ENCODE data around the gene OTOGL. TPM values are rescaled to one million over a fixed set of nuclear protein-coding genes. Genes with fewer than 3 reads are reported as not detected.

The OTOGL gene
- total RNA-seq, 1 donor from 2014 or later, result 0.21 TPM

DNA sequence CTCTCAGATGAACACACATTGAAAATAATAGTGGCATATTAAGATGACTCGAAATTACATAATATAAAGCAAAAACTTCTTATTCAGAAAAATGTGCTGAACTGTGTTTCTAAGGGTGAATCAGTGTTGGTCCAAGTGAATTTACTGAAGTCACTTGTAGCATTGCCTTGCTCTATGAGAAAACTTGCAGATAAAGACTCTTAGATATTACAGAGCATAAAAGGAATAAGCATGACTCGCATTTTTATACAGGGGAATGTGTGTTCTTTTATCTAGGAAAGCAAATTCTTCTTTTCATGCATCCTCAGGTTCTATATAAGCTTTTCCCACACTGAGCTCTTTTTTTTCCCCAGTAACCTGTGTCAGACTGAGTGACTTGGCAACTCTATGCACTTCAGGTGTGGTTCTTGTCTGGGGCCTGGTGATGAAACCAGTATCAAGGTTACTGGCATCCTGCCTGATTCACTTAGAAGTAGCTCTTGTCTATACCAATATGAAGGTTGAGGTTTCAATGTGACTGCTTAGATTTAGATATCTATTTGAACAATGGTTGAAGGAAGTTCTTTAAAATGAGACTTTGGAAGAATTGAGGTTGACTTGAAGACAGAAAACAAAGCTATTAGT, 76.1 kb downstream of the OTOGL start:
- Mint-ChIP-seq H3K4me1 (ENCODE audit: low read depth) (peaks cover 11% of the 10 kb centered on the region), H3K36me3 (ENCODE audit: low read depth) (no peaks in the 10 kb centered on the region), H3K4me3 (no peak overlapping the region), H3K27me3 (ENCODE audit: insufficient read depth) (peaks cover 2% of the 10 kb centered on the region), H3K27ac (no peak overlapping the region), H3K9me3 (no peaks in the 10 kb centered on the region)
- no peak for DNase-seq (ENCODE audit: low spot score)
- intact Hi-C loops (cut with micrococcal nuclease), result loop anchor here (5.0 kb wide), 1 partner anchor 133 kb away; no protein-coding TSS in a partner anchor

GRCh38 chr12:80176706-80177105, 77.4 kb downstream of the OTOGL start:
- Mint-ChIP-seq H3K27me3 (ENCODE audit: insufficient read depth) (peaks cover 2% of the 10 kb centered on the region), H3K27ac (no peak overlapping the region), H3K36me3 (ENCODE audit: low read depth) (no peaks in the 10 kb centered on the region), H3K4me3 (no peak overlapping the region), H3K4me1 (ENCODE audit: low read depth) (peaks cover 11% of the 10 kb centered on the region), H3K9me3 (no peaks in the 10 kb centered on the region)
- DNase-seq (ENCODE audit: low spot score), result no peak
- intact Hi-C loops (cut with micrococcal nuclease), result loop anchor here (5.0 kb wide), 1 partner anchor 134 kb away; no protein-coding TSS in a partner anchor

DNA sequence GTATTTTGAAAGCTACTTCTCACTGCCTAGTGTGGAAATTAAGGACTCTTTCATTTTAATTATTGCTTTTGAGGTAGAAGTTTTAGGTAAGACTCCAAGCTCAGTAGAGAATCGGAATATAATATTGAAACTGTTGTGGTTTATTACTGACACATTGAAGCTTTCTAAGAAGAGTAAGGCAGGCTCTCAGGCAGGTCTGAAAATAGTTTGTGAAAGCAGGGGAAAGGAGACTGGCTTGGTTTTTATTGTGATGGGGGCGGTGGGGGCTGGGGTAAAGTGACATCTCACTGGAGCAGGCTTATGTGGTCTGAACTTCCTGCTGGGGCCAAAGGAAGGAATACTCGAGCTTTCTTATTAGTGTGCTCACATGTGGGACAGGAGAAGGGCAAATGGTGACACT, 79.5 kb downstream of the OTOGL start:
- no peak for DNase-seq (ENCODE audit: low spot score)
- no peaks in the 10 kb centered on the region for H3K9me3 Mint-ChIP-seq
- peaks cover 2% of the 10 kb centered on the region for H3K27me3 Mint-ChIP-seq (ENCODE audit: insufficient read depth)
- peaks cover 11% of the 10 kb centered on the region for H3K4me1 Mint-ChIP-seq (ENCODE audit: low read depth)
- no peaks in the 10 kb centered on the region for H3K36me3 Mint-ChIP-seq (ENCODE audit: low read depth)
- no peak overlapping the region for H3K27ac Mint-ChIP-seq
- intact Hi-C loops (cut with micrococcal nuclease), result loop anchor here (5.0 kb wide), 1 partner anchor 137 kb away; no protein-coding TSS in a partner anchor
- no peak overlapping the region for H3K4me3 Mint-ChIP-seq

DNA sequence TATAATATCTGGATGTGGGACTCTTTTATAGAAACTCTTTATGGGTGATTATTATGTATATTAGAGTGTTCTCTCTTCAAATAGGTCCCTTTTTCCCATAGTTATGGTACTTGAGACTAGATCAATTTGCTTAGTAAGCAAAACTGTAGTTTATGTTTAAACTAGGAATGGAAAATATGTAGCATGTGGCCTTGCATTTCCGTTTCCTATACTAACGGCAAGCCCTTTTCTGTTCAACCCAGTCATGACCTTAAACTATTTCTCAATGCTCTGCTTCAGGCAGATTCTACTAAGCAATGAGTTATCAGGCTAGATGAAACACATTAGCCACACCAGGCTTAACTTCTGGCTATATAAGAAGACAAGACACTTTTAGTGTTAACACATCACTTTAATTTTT, 84.6 kb downstream of the OTOGL start:
- Mint-ChIP-seq H3K27me3 (ENCODE audit: insufficient read depth) (peaks cover 2% of the 10 kb centered on the region), H3K9me3 (no peaks in the 10 kb centered on the region), H3K4me3 (no peak overlapping the region), H3K36me3 (ENCODE audit: low read depth) (no peaks in the 10 kb centered on the region), H3K4me1 (ENCODE audit: low read depth) (peaks cover 4% of the 10 kb centered on the region), H3K27ac (no peak overlapping the region)
- intact Hi-C loops (cut with micrococcal nuclease), result loop anchor here (10.0 kb wide), 2 partner anchors 99 to 489 kb away; partner anchors contain the start of gene PAWR
- DNase-seq (ENCODE audit: low spot score), result no peak

GRCh38 chr12:80184926-80185325, 85.6 kb downstream of the OTOGL start:
- H3K27me3 Mint-ChIP-seq (ENCODE audit: insufficient read depth), result peaks cover 2% of the 10 kb centered on the region
- intact Hi-C loops (cut with micrococcal nuclease), result loop anchor here (5.0 to 10.0 kb wide), 3 partner anchors 82 to 490 kb away; partner anchors contain the start of gene PAWR
- H3K4me3 Mint-ChIP-seq, result no peak overlapping the region
- no peaks in the 10 kb centered on the region for H3K36me3 Mint-ChIP-seq (ENCODE audit: low read depth)
- no peak overlapping the region for H3K27ac Mint-ChIP-seq
- H3K9me3 Mint-ChIP-seq, result no peaks in the 10 kb centered on the region
- H3K4me1 Mint-ChIP-seq (ENCODE audit: low read depth), result no peaks in the 10 kb centered on the region
- no peak for DNase-seq (ENCODE audit: low spot score)

- Mint-ChIP-seq H3K27ac (no peak overlapping the region), H3K9me3 (no peaks in the 10 kb centered on the region), H3K4me1 (ENCODE audit: low read depth) (no peaks in the 10 kb centered on the region), H3K4me3 (no peak overlapping the region), H3K36me3 (ENCODE audit: low read depth) (no peaks in the 10 kb centered on the region), H3K27me3 (ENCODE audit: insufficient read depth) (peaks cover 2% of the 10 kb centered on the region)
- DNase-seq (ENCODE audit: low spot score), result peak; percentile 18
- intact Hi-C loops (cut with micrococcal nuclease), result loop anchor here (1.0 to 10.0 kb wide), 6 partner anchors 81 to 638 kb away; partner anchors contain the start of genes PAWR and PPP1R12A
These were observed 87.4 kb downstream of the OTOGL start for GRCh38 chr12:80186727-80187217.

GRCh38 chr12:80187660-80188090, 88.3 kb downstream of the OTOGL start:
- H3K36me3 Mint-ChIP-seq (ENCODE audit: low read depth), result no peaks in the 10 kb centered on the region
- no peak overlapping the region for H3K4me3 Mint-ChIP-seq
- H3K9me3 Mint-ChIP-seq, result no peaks in the 10 kb centered on the region
- peak overlapping the region; percentile 12 for H3K27ac Mint-ChIP-seq
- no peaks in the 10 kb centered on the region for H3K4me1 Mint-ChIP-seq (ENCODE audit: low read depth)
- peaks cover 5% of the 10 kb centered on the region for H3K27me3 Mint-ChIP-seq (ENCODE audit: insufficient read depth)
- intact Hi-C loops (cut with micrococcal nuclease), result loop anchor here (2.0 to 10.0 kb wide), 4 partner anchors 80 to 639 kb away; partner anchors contain the start of gene PAWR
- DNase-seq (ENCODE audit: low spot score), result no peak

GRCh38 chr12:80188576-80188975, 89.2 kb downstream of the OTOGL start:
- Mint-ChIP-seq H3K4me1 (ENCODE audit: low read depth) (no peaks in the 10 kb centered on the region), H3K9me3 (no peaks in the 10 kb centered on the region), H3K36me3 (ENCODE audit: low read depth) (no peaks in the 10 kb centered on the region), H3K4me3 (no peak overlapping the region), H3K27ac (no peak overlapping the region), H3K27me3 (ENCODE audit: insufficient read depth) (peaks cover 5% of the 10 kb centered on the region)
- intact Hi-C loops (cut with micrococcal nuclease), result loop anchor here (5.0 to 10.0 kb wide), 3 partner anchors 79 to 494 kb away; partner anchors contain the start of gene PAWR
- no peak for DNase-seq (ENCODE audit: low spot score)

DNA sequence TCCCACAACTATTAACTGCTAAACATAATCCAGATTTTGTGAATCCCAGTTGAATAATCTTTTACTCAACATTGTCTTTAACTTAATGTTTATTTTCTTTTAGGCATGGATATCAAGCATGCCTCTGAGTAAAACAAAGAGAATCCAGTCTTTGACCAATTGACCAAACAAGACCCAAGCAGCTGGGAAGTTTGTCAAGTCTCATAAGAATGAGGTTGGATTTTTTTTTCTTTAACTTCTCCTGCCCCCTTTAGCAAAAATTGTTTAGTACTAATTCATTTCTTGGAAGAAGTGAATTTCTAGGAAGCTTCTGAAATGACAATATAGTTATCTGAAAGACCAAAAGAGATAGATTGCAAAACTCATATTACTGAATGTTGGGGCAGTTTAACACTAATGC, 89.9 kb downstream of the OTOGL start:
- Mint-ChIP-seq H3K27ac (no peak overlapping the region), H3K4me3 (no peak overlapping the region)
- intact Hi-C loops (cut with micrococcal nuclease), result loop anchor here (5.0 to 10.0 kb wide), 3 partner anchors 78 to 494 kb away; partner anchors contain the start of gene PAWR

GRCh38 chr12:80190001-80190400, 90.7 kb downstream of the OTOGL start:
- no peaks in the 10 kb centered on the region for H3K4me1 Mint-ChIP-seq (ENCODE audit: low read depth)
- no peak for DNase-seq (ENCODE audit: low spot score)
- H3K4me3 Mint-ChIP-seq, result no peak overlapping the region
- intact Hi-C loops (cut with micrococcal nuclease), result no loop called here
- no peaks in the 10 kb centered on the region for H3K9me3 Mint-ChIP-seq
- H3K27me3 Mint-ChIP-seq (ENCODE audit: insufficient read depth), result peaks cover 7% of the 10 kb centered on the region
- H3K36me3 Mint-ChIP-seq (ENCODE audit: low read depth), result no peaks in the 10 kb centered on the region
- H3K27ac Mint-ChIP-seq, result no peak overlapping the region

More for the DNA sequence above, 89.9 kb downstream of the OTOGL start:
- DNase-seq (ENCODE audit: low spot score), result no peak
- H3K4me1 Mint-ChIP-seq (ENCODE audit: low read depth), result no peaks in the 10 kb centered on the region
- peaks cover 6% of the 10 kb centered on the region for H3K27me3 Mint-ChIP-seq (ENCODE audit: insufficient read depth)
- no peaks in the 10 kb centered on the region for H3K9me3 Mint-ChIP-seq
- no peaks in the 10 kb centered on the region for H3K36me3 Mint-ChIP-seq (ENCODE audit: low read depth)

- DNase-seq (ENCODE audit: low spot score), result no peak
- intact Hi-C loops (cut with micrococcal nuclease), result no loop called here
- Mint-ChIP-seq H3K36me3 (ENCODE audit: low read depth) (no peaks in the 10 kb centered on the region), H3K9me3 (no peaks in the 10 kb centered on the region), H3K27ac (no peak overlapping the region), H3K4me3 (no peak overlapping the region), H3K4me1 (ENCODE audit: low read depth) (no peaks in the 10 kb centered on the region), H3K27me3 (ENCODE audit: insufficient read depth) (peaks cover 10% of the 10 kb centered on the region)
These were observed 92.8 kb downstream of the OTOGL start for GRCh38 chr12:80192087-80192486.

DNA sequence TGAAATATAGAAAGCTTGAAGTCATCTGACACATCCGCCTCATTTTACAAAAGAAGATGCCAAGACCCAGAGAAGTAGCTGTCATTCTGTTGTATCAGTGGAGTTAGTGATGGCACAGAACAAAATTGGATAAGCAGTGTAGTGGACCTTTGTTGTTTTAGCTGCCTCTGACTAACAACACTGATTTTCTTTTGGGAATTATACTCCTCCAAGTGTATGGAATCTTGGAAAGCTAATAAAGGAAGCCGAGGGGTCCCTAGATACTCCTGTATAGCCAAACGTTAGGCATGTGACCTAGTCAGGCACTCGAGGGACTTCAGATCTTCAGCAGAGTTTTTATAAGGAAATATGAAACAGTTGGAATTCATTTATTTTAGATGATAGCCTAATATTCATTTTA, 94.5 kb downstream of the OTOGL start:
- DNase-seq (ENCODE audit: low spot score), result no peak
- no peak overlapping the region for H3K4me3 Mint-ChIP-seq
- H3K9me3 Mint-ChIP-seq, result no peaks in the 10 kb centered on the region
- no peaks in the 10 kb centered on the region for H3K36me3 Mint-ChIP-seq (ENCODE audit: low read depth)
- no peaks in the 10 kb centered on the region for H3K4me1 Mint-ChIP-seq (ENCODE audit: low read depth)
- no peak overlapping the region for H3K27ac Mint-ChIP-seq
- peaks cover 8% of the 10 kb centered on the region for H3K27me3 Mint-ChIP-seq (ENCODE audit: insufficient read depth)
- intact Hi-C loops (cut with micrococcal nuclease), result no loop called here

DNA sequence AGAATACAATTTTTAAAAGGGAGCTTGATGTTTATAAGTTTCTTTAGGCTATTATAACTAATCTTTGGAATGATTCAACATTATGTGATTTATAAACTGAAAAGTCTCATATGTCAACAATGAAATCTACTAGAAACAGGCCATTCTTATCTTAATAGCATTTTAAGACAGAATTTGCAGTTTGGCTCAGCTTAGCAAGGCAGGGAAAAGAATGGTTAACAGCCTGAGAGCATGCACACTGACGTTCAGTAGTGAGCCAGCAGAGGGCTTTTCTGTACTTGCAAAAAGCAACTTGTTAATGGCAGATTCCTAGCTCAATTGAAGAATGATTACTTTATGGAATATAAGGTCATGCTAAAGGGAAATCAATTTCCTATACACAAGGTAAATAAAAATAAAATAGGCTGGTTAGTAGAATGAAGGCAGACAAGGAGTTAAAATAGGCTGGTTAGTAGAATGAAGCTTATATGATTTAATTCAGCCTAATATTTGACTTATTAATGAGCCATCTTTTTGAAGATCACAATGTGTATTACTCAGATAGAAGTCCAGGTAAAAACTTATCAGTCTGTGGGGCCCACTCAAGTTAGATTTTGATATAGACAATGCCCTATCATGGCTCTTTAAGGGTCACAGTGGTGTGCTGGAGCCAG, 95.9 kb downstream of the OTOGL start:
- no peaks in the 10 kb centered on the region for H3K4me1 Mint-ChIP-seq (ENCODE audit: low read depth)
- H3K9me3 Mint-ChIP-seq, result no peaks in the 10 kb centered on the region
- no peaks in the 10 kb centered on the region for H3K36me3 Mint-ChIP-seq (ENCODE audit: low read depth)
- intact Hi-C loops (cut with micrococcal nuclease), result no loop called here
- peaks cover 8% of the 10 kb centered on the region for H3K27me3 Mint-ChIP-seq (ENCODE audit: insufficient read depth)
- H3K27ac Mint-ChIP-seq, result no peak overlapping the region
- H3K4me3 Mint-ChIP-seq, result no peak overlapping the region
- no peak for DNase-seq (ENCODE audit: low spot score)
